ENCODE data around the gene NANOS3.

The NANOS3 gene

GRCh38 chr19:13896227-13896626 is 19.3 kb downstream of the NANOS3 start:
- Histone ChIP-seq H3K27ac (ENCODE audit: low read depth, low read length, severe bottlenecking) (no peak overlapping the region), H3K9me3 (ENCODE audit: control insufficient read depth, low read length) (no peaks in the 10 kb centered on the region), H3K4me3 (ENCODE audit: extremely low read depth, insufficient read depth, low read length, poor library complexity, severe bottlenecking) (no peak overlapping the region), H3K36me3 (ENCODE audit: control insufficient read depth, insufficient read depth, low read length) (no peaks in the 10 kb centered on the region), H3K4me1 (ENCODE audit: control insufficient read depth, insufficient read depth, low read length, poor library complexity, severe bottlenecking) (no peaks in the 10 kb centered on the region)
- no CpG with 5 or more reads among the region's 2 CpGs for WGBS, 2 experiments (ENCODE audit: insufficient coverage in 2 of 2)

GRCh38 chr19:13899393-13899792 is 22.5 kb downstream of the NANOS3 start:
- 91 to 93% methylated on average over 6 to 10 of the region's 10 CpGs for WGBS, 2 experiments (ENCODE audit: insufficient coverage in 2 of 2)
- Histone ChIP-seq H3K4me1 (ENCODE audit: control insufficient read depth, insufficient read depth, low read length, poor library complexity, severe bottlenecking) (no peaks in the 10 kb centered on the region), H3K36me3 (ENCODE audit: control insufficient read depth, insufficient read depth, low read length) (no peaks in the 10 kb centered on the region), H3K4me3 (ENCODE audit: extremely low read depth, insufficient read depth, low read length, poor library complexity, severe bottlenecking) (no peak overlapping the region), H3K9me3 (ENCODE audit: control insufficient read depth, low read length) (no peaks in the 10 kb centered on the region), H3K27ac (ENCODE audit: low read depth, low read length, severe bottlenecking) (no peak overlapping the region)

- no peak overlapping the region for H3K27ac ChIP-seq (ENCODE audit: low read depth, low read length, severe bottlenecking)
- no peaks in the 10 kb centered on the region for H3K9me3 ChIP-seq (ENCODE audit: control insufficient read depth, low read length)
- WGBS, 2 experiments (ENCODE audit: insufficient coverage in 2 of 2) = 80 to 90% methylated on average over 3 to 5 of the region's 5 CpGs
- H3K4me3 ChIP-seq (ENCODE audit: extremely low read depth, insufficient read depth, low read length, poor library complexity, severe bottlenecking) = no peak overlapping the region
- H3K4me1 ChIP-seq (ENCODE audit: control insufficient read depth, insufficient read depth, low read length, poor library complexity, severe bottlenecking) = no peaks in the 10 kb centered on the region
- no peaks in the 10 kb centered on the region for H3K36me3 ChIP-seq (ENCODE audit: control insufficient read depth, insufficient read depth, low read length)
Observed at GRCh38 chr19:13899912-13900584, 23.1 kb downstream of the NANOS3 start.

- 86 to 87% methylated on average over 3 to 4 of the region's 4 CpGs for WGBS, 2 experiments (ENCODE audit: insufficient coverage in 2 of 2)
- peaks cover 2% of the 10 kb centered on the region for H3K4me1 ChIP-seq (ENCODE audit: control insufficient read depth, insufficient read depth, low read length, poor library complexity, severe bottlenecking)
- no peak overlapping the region for H3K4me3 ChIP-seq (ENCODE audit: extremely low read depth, insufficient read depth, low read length, poor library complexity, severe bottlenecking)
- H3K27ac ChIP-seq (ENCODE audit: low read depth, low read length, severe bottlenecking) = no peak overlapping the region
- no peaks in the 10 kb centered on the region for H3K9me3 ChIP-seq (ENCODE audit: control insufficient read depth, low read length)
- no peaks in the 10 kb centered on the region for H3K36me3 ChIP-seq (ENCODE audit: control insufficient read depth, insufficient read depth, low read length)
Observed at GRCh38 chr19:13902993-13903555, 26.1 kb downstream of the NANOS3 start.

GRCh38 chr19:13905634-13906520 is 28.9 kb downstream of the NANOS3 start, which contains the start of the genes BRME1 and CC2D1A:
TSS of gene BRME1 (minus strand) at chr19:13906117. CDS start at chr19:13904892, 1,225 bp downstream.
TSS of gene CC2D1A (plus strand) at chr19:13906201. CDS start at chr19:13906442, 241 bp downstream.
- peaks cover 6% of the 10 kb centered on the region for H3K36me3 ChIP-seq (ENCODE audit: control insufficient read depth, insufficient read depth, low read length)
- H3K9me3 ChIP-seq (ENCODE audit: control insufficient read depth, low read length) = no peaks in the 10 kb centered on the region
- peaks cover 2% of the 10 kb centered on the region for H3K4me1 ChIP-seq (ENCODE audit: control insufficient read depth, insufficient read depth, low read length, poor library complexity, severe bottlenecking)
- H3K27ac ChIP-seq (ENCODE audit: low read depth, low read length, severe bottlenecking) = no peak within 1 kb of the TSS
- WGBS, 2 experiments (ENCODE audit: insufficient coverage in 2 of 2) = 13 to 16% methylated on average over 72 to 78 of the region's 86 CpGs
- H3K4me3 ChIP-seq (ENCODE audit: extremely low read depth, insufficient read depth, low read length, poor library complexity, severe bottlenecking) = peak within 1 kb of the TSS; percentile 66

- Histone ChIP-seq H3K36me3 (ENCODE audit: control insufficient read depth, insufficient read depth, low read length) (peaks cover 6% of the 10 kb centered on the region), H3K27ac (ENCODE audit: low read depth, low read length, severe bottlenecking) (no peak overlapping the region), H3K4me3 (ENCODE audit: extremely low read depth, insufficient read depth, low read length, poor library complexity, severe bottlenecking) (peak overlapping the region; percentile 66), H3K9me3 (ENCODE audit: control insufficient read depth, low read length) (no peaks in the 10 kb centered on the region), H3K4me1 (ENCODE audit: control insufficient read depth, insufficient read depth, low read length, poor library complexity, severe bottlenecking) (peaks cover 2% of the 10 kb centered on the region)
- WGBS, 2 experiments (ENCODE audit: insufficient coverage in 2 of 2) = 36 to 39% methylated on average over 4 to 6 of the region's 13 CpGs
Observed at GRCh38 chr19:13906521-13906904, 29.6 kb downstream of the NANOS3 start.

GRCh38 chr19:13906910-13907309 is 30.0 kb downstream of the NANOS3 start:
- Histone ChIP-seq H3K4me3 (ENCODE audit: extremely low read depth, insufficient read depth, low read length, poor library complexity, severe bottlenecking) (peak overlapping the region; percentile 66), H3K4me1 (ENCODE audit: control insufficient read depth, insufficient read depth, low read length, poor library complexity, severe bottlenecking) (peaks cover 2% of the 10 kb centered on the region), H3K27ac (ENCODE audit: low read depth, low read length, severe bottlenecking) (no peak overlapping the region), H3K36me3 (ENCODE audit: control insufficient read depth, insufficient read depth, low read length) (peaks cover 6% of the 10 kb centered on the region), H3K9me3 (ENCODE audit: control insufficient read depth, low read length) (no peaks in the 10 kb centered on the region)
- 91 to 100% methylated on average over 3 of the region's 5 CpGs for WGBS, 2 experiments (ENCODE audit: insufficient coverage in 2 of 2)

- no peak overlapping the region for H3K4me3 ChIP-seq (ENCODE audit: extremely low read depth, insufficient read depth, low read length, poor library complexity, severe bottlenecking)
- H3K9me3 ChIP-seq (ENCODE audit: control insufficient read depth, low read length) = no peaks in the 10 kb centered on the region
- H3K36me3 ChIP-seq (ENCODE audit: control insufficient read depth, insufficient read depth, low read length) = peaks cover 16% of the 10 kb centered on the region
- H3K27ac ChIP-seq (ENCODE audit: low read depth, low read length, severe bottlenecking) = no peak overlapping the region
- peaks cover 2% of the 10 kb centered on the region for H3K4me1 ChIP-seq (ENCODE audit: control insufficient read depth, insufficient read depth, low read length, poor library complexity, severe bottlenecking)
- WGBS, 2 experiments (ENCODE audit: insufficient coverage in 2 of 2) = 95% methylated on average over 4 to 8 of the region's 8 CpGs
Observed at GRCh38 chr19:13908674-13909073, 31.7 kb downstream of the NANOS3 start.

- no peak overlapping the region for H3K4me3 ChIP-seq (ENCODE audit: extremely low read depth, insufficient read depth, low read length, poor library complexity, severe bottlenecking)
- no peak overlapping the region for H3K27ac ChIP-seq (ENCODE audit: low read depth, low read length, severe bottlenecking)
- H3K4me1 ChIP-seq (ENCODE audit: control insufficient read depth, insufficient read depth, low read length, poor library complexity, severe bottlenecking) = peaks cover 2% of the 10 kb centered on the region
- peaks cover 16% of the 10 kb centered on the region for H3K36me3 ChIP-seq (ENCODE audit: control insufficient read depth, insufficient read depth, low read length)
- no peaks in the 10 kb centered on the region for H3K9me3 ChIP-seq (ENCODE audit: control insufficient read depth, low read length)
- 94% methylated on average over 2 of the region's 2 CpGs for WGBS, 2 experiments (ENCODE audit: insufficient coverage in 2 of 2)
Observed at GRCh38 chr19:13909430-13909829, 32.5 kb downstream of the NANOS3 start.

- Histone ChIP-seq H3K9me3 (ENCODE audit: control insufficient read depth, low read length) (no peaks in the 10 kb centered on the region), H3K4me1 (ENCODE audit: control insufficient read depth, insufficient read depth, low read length, poor library complexity, severe bottlenecking) (no peaks in the 10 kb centered on the region), H3K36me3 (ENCODE audit: control insufficient read depth, insufficient read depth, low read length) (peaks cover 37% of the 10 kb centered on the region), H3K27ac (ENCODE audit: low read depth, low read length, severe bottlenecking) (no peak overlapping the region), H3K4me3 (ENCODE audit: extremely low read depth, insufficient read depth, low read length, poor library complexity, severe bottlenecking) (no peak overlapping the region)
- WGBS, 2 experiments (ENCODE audit: insufficient coverage in 2 of 2) = 95 to 97% methylated on average over 3 to 14 of the region's 17 CpGs
Observed at GRCh38 chr19:13913352-13913751, 36.4 kb downstream of the NANOS3 start.
